GM12874 (cell line): ENCODE results near the gene ERVK3-1.

Experiments used
- CTCF ChIP-seq: IDR thresholded peaks from 2 replicates; pipeline ENCODE4 v1.5.1; 2011; ENCODE audit warnings: low read depth, mild to moderate bottlenecking, control low read depth, low read length, moderate library complexity; ENCODE audit not compliant: insufficient read depth

ERVK3-1 gene

GRCh38 chr19:58291943-58292342 lies 13.2 kb upstream of the ERVK3-1 start:
- TF ChIP-seq CTCF = no peak

- TF ChIP-seq CTCF = no peak
Measured at GRCh38 chr19:58294743-58295374, 10.3 kb upstream of the ERVK3-1 start.

GRCh38 chr19:58296104-58296503 lies 9.1 kb upstream of the ERVK3-1 start:
- TF ChIP-seq CTCF = no peak

- no peak for TF ChIP-seq CTCF
Measured at GRCh38 chr19:58300620-58301019, 4.6 kb upstream of the ERVK3-1 start.

GRCh38 chr19:58304255-58304654 lies 922 bp upstream of the ERVK3-1 start:
- no peak for TF ChIP-seq CTCF

- TF ChIP-seq CTCF = no peak
Measured at GRCh38 chr19:58304748-58305064, 471 bp upstream of the ERVK3-1 start.

- TF ChIP-seq CTCF = no peak
Measured at GRCh38 chr19:58305932-58306323, 751 bp downstream of the ERVK3-1 start.
